Spleen (tissue), 7 donors: ENCODE results near the gene XPO6.

ENCODE experiments used
- CTCF ChIP-seq, 11 experiments: fragments of 200-600 bp in 7 of 11; fragments of 450-650 bp in 4 of 11; sonication (generic) in 4 of 11; IDR thresholded peaks in 8 of 11; conservative IDR thresholded peaks in 3 of 11; 1 replicate in 7 of 11; 2 replicates in 4 of 11; pipeline versions ENCODE4 v1.4.0 to v1.8.0; 2016 to 2021; ENCODE audit warnings: antibody characterized with exemption in 11 of 11, inconsistent platforms in 4 of 11, mild to moderate bottlenecking in 1 of 11
- POLR2A ChIP-seq, 3 donors: fragments of 450-650 bp; IDR thresholded peaks; one replicate each; pipeline ENCODE4 v1.5.1; 2017; ENCODE audit warnings: antibody characterized with exemption in 3 of 3, mild to moderate bottlenecking in 1 of 3
- POLR2AphosphoS5 ChIP-seq, 3 donors: sonication (generic); formaldehyde crosslinking; IDR thresholded peaks; one replicate each; pipeline ENCODE4 v1.5.1; 2017; ENCODE audit warnings: antibody characterized with exemption in 3 of 3
- donor health status: DM: no; HTN: no; CAD: no; lungs with moderate emphysema.
- donor health status: DM: no; HTN: no; CAD: no.
- donor health status: DM: no; HTN: no; CAD: no.

- TF ChIP-seq CTCF (IDR thresholded peaks at IDR 0.05 in 8 of 11, conservative IDR thresholded peaks at IDR 0.05 in 3 of 11) (no peak), POLR2AphosphoS5 (IDR thresholded peaks at IDR 0.05) (no peak), POLR2A (IDR thresholded peaks at IDR 0.05) (no peak)
These were observed 23.5 kb downstream of the XPO6 start for GRCh38 chr16:28188085-28188916.
